Heart left ventricle (tissue), 16 donors: ENCODE data around the gene DDR2. TPM values are rescaled to one million over a fixed set of nuclear protein-coding genes. Genes with fewer than 3 reads are reported as not detected.
"Not testable (repeated sequence)": the region's sequence is repeated elsewhere in the genome, so short reads cannot be mapped to it uniquely, and the experiment has no call there.

Source experiments
- ATAC-seq, 4 donors: fragments of 200-7000 bp; cut with Tn5 transposase; one replicate each; pipeline ENCODE4 v1.9.1; 2020 to 2022; ENCODE audit warnings: moderate library complexity in 4 of 4, mild to moderate bottlenecking in 3 of 4, moderate number of reproducible peaks in 1 of 4
- DNase-seq, 5 donors: peaks; one replicate each; pipeline ENCODE4 v3.0.0-alpha.2; 2020
- H3K27ac ChIP-seq, 12 donors: fragments of 200-600 bp; sonication (generic) in 4 of 12; one replicate each; pipeline versions ENCODE4 v1.5.0 to v1.8.0; 2016 to 2022; ENCODE audit warnings: mild to moderate bottlenecking in 2 of 12
- H3K27me3 ChIP-seq, 9 donors: fragments of 200-600 bp; sonication (generic) in 2 of 9; one replicate each; pipeline versions ENCODE4 v1.5.1 to v1.8.0; 2016 to 2022; ENCODE audit warnings: mild to moderate bottlenecking in 3 of 9
- H3K36me3 ChIP-seq, 9 donors: fragments of 200-600 bp; sonication (generic) in 2 of 9; one replicate each; pipeline versions ENCODE4 v1.5.0 to v1.8.0; 2018 to 2022; ENCODE audit warnings: mild to moderate bottlenecking in 2 of 9
- H3K4me1 ChIP-seq, 12 donors: fragments of 200-600 bp; sonication (generic) in 4 of 12; one replicate each; pipeline versions ENCODE4 v1.5.0 to v1.8.0; 2016 to 2022; ENCODE audit warnings: mild to moderate bottlenecking in 3 of 12
- H3K4me3 ChIP-seq, 12 donors: fragments of 200-600 bp; sonication (generic) in 4 of 12; one replicate each; pipeline versions ENCODE4 v1.5.0 to v1.8.0; 2017 to 2022; ENCODE audit warnings: mild to moderate bottlenecking in 9 of 12, moderate library complexity in 4 of 12
- H3K9me3 ChIP-seq, 12 donors: fragments of 200-600 bp; sonication (generic) in 4 of 12; one replicate each; pipeline versions ENCODE4 v1.5.0 to v1.8.0; 2016 to 2022; ENCODE audit warnings: mild to moderate bottlenecking in 1 of 12
- CTCF ChIP-seq, 12 donors: fragments of 200-600 bp; sonication (generic) in 4 of 12; IDR thresholded peaks; one replicate each; pipeline versions ENCODE4 v1.5.0 to v1.8.0; 2018 to 2022; ENCODE audit warnings: antibody characterized with exemption in 12 of 12, mild to moderate bottlenecking in 5 of 12
- POLR2A ChIP-seq, 2 donors: fragments of 450-650 bp; IDR thresholded peaks; one replicate each; pipeline ENCODE4 v1.6.1; 2017; ENCODE audit warnings: antibody characterized with exemption in 2 of 2, mild to moderate bottlenecking in 2 of 2, moderate library complexity in 2 of 2
- WGBS, 4 donors: extraction: QIAGEN DNeasy Blood & Tissue Kit in 2 of 4; methylation state at CpG; one replicate each; pipeline versions ENCODE4 v1.1.5 to v1.1.7; 2013 to 2018; 5-methylcytosine and 5-hydroxymethylcytosine counted together
- intact Hi-C, 10 donors: fragments of 100-400 bp; cut with DNase I; formaldehyde crosslinking; loops; one replicate each; pipeline versions ENCODE4 v1.11.1 to v1.14.2; 2022
- polyA plus RNA-seq, 2 donors: library from polyadenylated mRNA; stranded (reverse); fragments of 200-250 nt; gene quantifications; one replicate each; pipeline ENCODE4 v1.2.3, GENCODE V29; 2013
- total RNA-seq, 9 donors: library from RNA; depleted of rRNA in 2 of 9; stranded (reverse); fragments of >200 nt in 2 of 9; fragmentation: NEBNext Ultra II Directional in 3 of 9; extraction: Animal tissue kit (Norgen Biotek cat#: 25700) in 3 of 9; gene quantifications; one replicate each; pipeline versions ENCODE4 v1.1.0 to v1.2.4, GENCODE V29; 2016 to 2023
- donor health status: ischemic (EF 13 %, LVEDD 7.1; RV severe dilation, severe dysfunction).
- donor health status: healthy with polysubstance abuse.
- donor health status: DM: no; HTN: yes; CAD: no.
- donor health status: DM: no; HTN: no; CAD: no.
- donor health status: ischemic (EF 25% LVEDD 6.9; RV normal size, moderate dysfunction).
- donor health status: ischemic (EF 25% LVEDD 5.7; RV mildly dilated, moderate dysfunction).
- donor health status: healthy.
- donor health status: DM: yes; HTN: yes; CAD: no.
- donor health status: ischemic (EF 35%, LVEDD 5.7; RV mildly dilated, moderate dysfunction).
- donor health status: nonischemic (EF 11% LVEDD 7.7; RV severe dilation, severe dysfunction).
- donor health status: DM: yes; HTN: yes; CAD: no.
- donor health status: PGD.
- donor health status: ischemic (EF 29% LVEDD 5.4; RV normal size, mild dysfunction).
- donor health status: nonischemic (EF 23%, LVEDD 6.1; RV moderate dilation, normal function).

The DDR2 gene
- total and polyA plus RNA-seq, 11 donors = 5.0 to 55.3 (median 23.8) TPM

GRCh38 chr1:162736184-162736583 is 103.9 kb downstream of the DDR2 start:
- no peak for TF ChIP-seq POLR2A (IDR thresholded peaks at IDR 0.05)
- no peak for TF ChIP-seq CTCF (IDR thresholded peaks at IDR 0.05)
- H3K4me1 ChIP-seq = peaks cover 0 to 25% (median 11%) of the 10 kb centered on the region in 12 donors
- H3K27me3 ChIP-seq = no peaks in the 10 kb centered on the region
- H3K27ac ChIP-seq = no peak overlapping the region
- no peaks in the 10 kb centered on the region for H3K36me3 ChIP-seq
- H3K4me3 ChIP-seq = no peak overlapping the region
- WGBS, 4 donors = 89 to 92% (median 91%) methylated on average over 3 of the region's 3 CpGs
- no peaks in the 10 kb centered on the region for H3K9me3 ChIP-seq
- no peak for DNase-seq
- intact Hi-C loops = loop anchor here in 1 of 10 donors (10.0 kb wide), 1 partner anchor 111 kb away; no protein-coding TSS in a partner anchor
- no peak for ATAC-seq

GRCh38 chr1:162736633-162737067 is 104.4 kb downstream of the DDR2 start:
- TF ChIP-seq POLR2A (IDR thresholded peaks at IDR 0.05) (no peak), CTCF (IDR thresholded peaks at IDR 0.05) (no peak)

GRCh38 chr1:162740755-162741154 is 108.5 kb downstream of the DDR2 start:
- peaks cover 0 to 17% (median 3%) of the 10 kb centered on the region in 12 donors for H3K4me1 ChIP-seq
- H3K27me3 ChIP-seq = no peaks in the 10 kb centered on the region
- H3K36me3 ChIP-seq = peaks cover 0 to 5% (median 0%) of the 10 kb centered on the region in 9 donors
- DNase-seq = peak in 1 of 5 donors; percentile 26
- peak in 3 of 4 donors; percentile 39 to 76 (median 72) for ATAC-seq
- H3K9me3 ChIP-seq = no peaks in the 10 kb centered on the region
- peak overlapping the region in 1 of 12 donors; percentile 28 for H3K27ac ChIP-seq
- intact Hi-C loops = loop anchor here in 1 of 10 donors (10.0 kb wide), 1 partner anchor 46 kb away; no protein-coding TSS in a partner anchor
- H3K4me3 ChIP-seq = no peak overlapping the region
- TF ChIP-seq CTCF (IDR thresholded peaks at IDR 0.05) (no peak), POLR2A (IDR thresholded peaks at IDR 0.05) (no peak)
- WGBS, 4 donors = 38 to 59% (median 51%) methylated on average over 4 of the region's 4 CpGs

More at GRCh38 chr1:162736633-162737067, 104.4 kb downstream of the DDR2 start:
- Histone ChIP-seq H3K9me3 (no peaks in the 10 kb centered on the region), H3K4me3 (no peak overlapping the region), H3K4me1 (peaks cover 0 to 29% (median 11%) of the 10 kb centered on the region in 12 donors), H3K27ac (no peak overlapping the region), H3K36me3 (peaks cover 0 to 3% (median 0%) of the 10 kb centered on the region in 9 donors), H3K27me3 (no peaks in the 10 kb centered on the region)
- intact Hi-C loops = loop anchor here in 1 of 10 donors (10.0 kb wide), 1 partner anchor 112 kb away; no protein-coding TSS in a partner anchor
- ATAC-seq (no peak), DNase-seq (no peak)
- 85 to 91% (median 87%) methylated on average over 3 of the region's 3 CpGs for WGBS, 4 donors

DNA sequence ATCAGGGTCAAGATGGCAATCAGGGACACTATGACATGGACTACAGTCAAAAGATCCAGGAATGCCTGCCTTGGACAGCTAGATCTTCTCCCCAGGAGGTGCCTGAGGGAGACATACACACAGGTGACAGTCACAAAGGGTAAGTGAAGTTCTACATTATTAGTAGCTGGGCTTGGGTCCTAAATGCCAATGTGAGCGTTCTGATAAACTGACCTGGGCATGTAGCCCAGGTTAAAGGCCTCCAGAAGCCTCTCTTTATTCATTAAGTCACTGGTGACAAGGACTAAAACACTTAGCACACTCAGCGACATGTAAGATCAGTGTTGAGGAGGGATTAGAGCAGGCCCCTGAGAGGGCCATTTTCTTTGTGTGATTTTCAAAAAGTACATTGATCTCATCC is 109.3 kb downstream of the DDR2 start:
- H3K4me1 ChIP-seq = peaks cover 0 to 12% (median 3%) of the 10 kb centered on the region in 12 donors
- WGBS, 4 donors = 49 to 66% (median 59%) methylated on average over 2 of the region's 2 CpGs
- TF ChIP-seq CTCF (IDR thresholded peaks at IDR 0.05) (no peak), POLR2A (IDR thresholded peaks at IDR 0.05) (no peak)
- ATAC-seq (peak; percentile 15 to 61 (median 38)), DNase-seq (no peak)
- peaks cover 0 to 5% (median 0%) of the 10 kb centered on the region in 9 donors for H3K36me3 ChIP-seq
- no peaks in the 10 kb centered on the region for H3K9me3 ChIP-seq
- no peak overlapping the region for H3K27ac ChIP-seq
- H3K4me3 ChIP-seq = no peak overlapping the region
- intact Hi-C loops = loop anchor here in 1 of 10 donors (10.0 kb wide), 1 partner anchor 47 kb away; no protein-coding TSS in a partner anchor
- no peaks in the 10 kb centered on the region for H3K27me3 ChIP-seq

DNA sequence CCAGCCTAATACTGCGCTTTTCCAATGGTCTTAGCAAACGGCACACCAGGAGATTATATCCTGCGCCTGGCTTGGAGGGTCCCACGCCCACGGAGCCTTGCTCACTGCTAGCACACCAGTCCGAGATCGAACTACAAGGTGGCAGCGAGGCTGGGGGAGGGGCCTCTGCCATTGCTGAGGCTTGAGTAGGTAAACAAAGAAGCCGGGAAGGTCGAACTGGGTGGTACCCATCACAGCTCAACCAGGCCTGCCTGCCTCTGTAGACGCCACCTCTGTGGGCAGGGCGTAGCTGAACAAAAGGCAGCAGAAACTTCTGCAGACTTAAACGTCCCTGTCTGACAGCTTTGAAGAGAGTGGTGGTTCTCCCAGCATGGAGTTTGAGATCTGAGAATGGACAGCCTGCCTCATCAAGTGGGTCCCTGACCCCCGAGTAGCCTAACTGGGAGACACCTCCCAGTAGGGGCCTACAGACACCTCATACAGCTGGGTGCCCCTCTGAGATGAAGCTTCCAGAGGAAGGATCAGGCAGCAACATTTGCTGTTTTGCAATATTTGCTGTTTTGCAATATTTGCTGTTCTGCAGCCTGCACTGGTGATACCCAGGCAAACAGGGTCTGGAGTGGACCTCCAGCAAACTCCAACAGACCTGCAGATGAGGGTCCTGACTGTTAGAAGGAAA is 114.1 kb downstream of the DDR2 start:
- not testable (repeated sequence) for ATAC-seq, H3K4me1 ChIP-seq, H3K9me3 ChIP-seq, DNase-seq, H3K36me3 ChIP-seq, H3K27me3 ChIP-seq, H3K27ac ChIP-seq, H3K4me3 ChIP-seq
- intact Hi-C loops = loop anchor here in 1 of 10 donors (10.0 kb wide), 1 partner anchor 52 kb away; no protein-coding TSS in a partner anchor
- WGBS, 4 donors = 91 to 95% (median 93%) methylated on average over 14 of the region's 14 CpGs
